Erythroblast (primary cell): ENCODE data around the gene EID2.

Source experiments
- DNase-seq, 2 experiments: peaks; one replicate each; lab custom pipeline; 2025; lab: John Stamatoyannopoulos, UW
- GATA1 ChIP-seq: IDR thresholded peaks from 2 replicates; pipeline ENCODE4 v1.6.1; 2011; ENCODE audit warnings: low read depth, mild to moderate bottlenecking, control low read depth, low read length, moderate library complexity
- POLR2A ChIP-seq: IDR thresholded peaks from 2 replicates; pipeline ENCODE4 v1.6.1; 2011; ENCODE audit warnings: mild to moderate bottlenecking, low read length

EID2 gene

GRCh38 chr19:39502640-39503417 lies 37.1 kb downstream of the EID2 start:
- DNase-seq, result peak; percentile 90 to 93
- TF ChIP-seq POLR2A, result no peak
- no peak for TF ChIP-seq GATA1

GRCh38 chr19:39501340-39501739 lies 38.6 kb downstream of the EID2 start:
- no peak for TF ChIP-seq POLR2A
- TF ChIP-seq GATA1, result no peak
- DNase-seq, result no peak

- DNase-seq, result no peak
- TF ChIP-seq GATA1, result no peak
Measured at GRCh38 chr19:39500543-39500942, 39.4 kb downstream of the EID2 start.

GRCh38 chr19:39499932-39500331 lies 40.0 kb downstream of the EID2 start:
- no peak for DNase-seq
- TF ChIP-seq GATA1, result no peak
- TF ChIP-seq POLR2A, result no peak

- TF ChIP-seq GATA1 (no peak), POLR2A (no peak)
- peak; percentile 22 to 42 for DNase-seq
Measured at GRCh38 chr19:39498798-39499642, 40.9 kb downstream of the EID2 start, which contains the start of gene DLL3. TSS of gene DLL3 (plus strand) at chr19:39498947. CDS start at chr19:39498975, 28 bp downstream.

DNA sequence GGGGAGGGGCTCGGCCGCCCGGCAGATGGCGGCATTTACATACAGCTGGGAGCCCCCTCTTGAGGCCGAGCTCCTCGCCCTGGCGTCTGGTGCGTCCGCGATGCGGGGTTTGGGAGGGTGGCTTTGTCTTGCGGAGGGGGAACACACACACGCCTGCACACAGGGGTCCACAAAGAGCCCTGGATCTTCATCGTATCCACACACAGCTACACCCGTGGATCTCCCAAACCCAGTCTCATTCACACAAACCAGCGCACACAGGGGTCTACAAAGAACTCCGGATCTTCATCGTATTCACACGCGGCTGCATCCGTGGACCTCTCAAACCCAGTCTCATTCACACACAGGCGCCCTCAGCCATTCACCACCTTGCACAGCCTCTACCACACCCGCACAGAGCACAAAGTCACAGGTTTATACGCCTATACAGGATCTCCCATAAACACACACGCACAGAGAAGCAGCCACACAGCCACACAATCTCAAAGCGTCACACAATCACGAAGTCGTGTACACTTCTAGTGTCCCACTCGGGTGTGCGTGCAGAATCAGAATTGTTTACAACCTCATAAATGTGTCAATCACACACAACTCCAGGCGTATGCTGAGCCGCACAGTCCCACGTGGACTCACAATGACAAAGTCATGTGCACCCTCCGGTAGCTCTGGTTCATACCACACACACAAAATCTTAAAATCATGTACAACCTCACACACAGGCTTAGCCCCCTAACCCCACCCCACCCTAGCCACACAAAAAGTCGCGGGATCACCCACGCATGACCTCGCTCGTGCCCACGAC lies 41.8 kb downstream of the EID2 start:
- TF ChIP-seq GATA1 (no peak), POLR2A (no peak)
- DNase-seq, result peak; percentile 26 to 38

DNA sequence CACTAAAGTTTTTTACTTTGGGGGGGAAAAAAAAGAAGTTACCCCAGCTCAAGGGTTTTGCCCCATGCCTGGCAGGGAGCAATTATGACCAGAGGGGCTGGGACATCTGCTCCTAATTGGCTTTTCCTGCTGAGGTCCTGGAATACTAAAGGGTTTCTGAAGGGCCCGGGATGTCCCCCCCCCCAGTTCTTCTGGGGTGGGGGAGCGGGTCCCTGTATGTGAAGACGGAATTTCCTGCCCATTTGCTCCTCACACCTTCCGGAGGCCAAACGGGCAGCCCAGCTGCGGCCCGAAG lies 42.3 kb downstream of the EID2 start:
- TF ChIP-seq GATA1 (no peak), POLR2A (no peak)

DNA sequence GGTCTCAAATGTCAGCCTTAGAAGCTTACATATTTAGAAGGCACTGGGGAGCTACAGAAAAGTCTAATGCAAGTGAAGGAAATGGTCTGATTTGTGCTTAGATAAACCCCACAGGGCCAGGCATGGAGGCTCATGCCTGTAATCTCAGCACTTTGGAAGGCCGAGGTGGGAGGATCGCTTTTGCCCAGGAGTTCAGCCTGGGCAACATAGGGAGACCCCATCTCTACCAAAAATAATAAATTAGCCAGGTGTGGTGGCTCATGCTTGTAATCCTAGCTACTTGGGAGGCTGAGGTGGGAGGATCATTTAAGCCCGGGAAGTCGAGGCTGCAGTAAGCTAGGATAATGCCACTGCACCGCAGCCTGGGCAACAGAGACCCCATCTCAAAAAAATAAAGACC lies 43.9 kb downstream of the EID2 start:
- DNase-seq, result no peak

More for the DNA sequence above, 42.3 kb downstream of the EID2 start:
- DNase-seq, result no peak

DNA sequence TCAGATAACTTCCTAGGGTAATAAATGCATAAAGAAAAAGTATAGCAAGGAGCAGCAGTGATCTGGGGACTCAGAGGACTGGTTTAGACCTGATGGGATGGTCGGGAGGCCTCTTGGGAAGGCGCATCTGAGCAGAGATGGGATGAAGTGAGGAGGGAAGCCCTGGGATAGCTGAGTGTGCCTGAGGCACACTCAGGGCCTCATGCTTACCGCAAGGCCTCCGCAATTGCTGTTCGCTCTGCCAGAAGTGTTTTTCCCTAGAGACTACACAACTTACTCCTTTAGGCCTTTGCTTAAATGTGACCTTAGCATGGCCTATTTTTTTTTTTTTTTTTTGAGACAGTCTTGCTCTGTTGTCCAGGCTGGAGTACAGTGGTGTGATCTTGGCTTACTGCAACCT lies 45.3 kb downstream of the EID2 start:
- no peak for TF ChIP-seq POLR2A
- no peak for TF ChIP-seq GATA1
- no peak for DNase-seq

More for the DNA sequence above, 43.9 kb downstream of the EID2 start:
- no peak for TF ChIP-seq GATA1
- TF ChIP-seq POLR2A, result no peak

DNA sequence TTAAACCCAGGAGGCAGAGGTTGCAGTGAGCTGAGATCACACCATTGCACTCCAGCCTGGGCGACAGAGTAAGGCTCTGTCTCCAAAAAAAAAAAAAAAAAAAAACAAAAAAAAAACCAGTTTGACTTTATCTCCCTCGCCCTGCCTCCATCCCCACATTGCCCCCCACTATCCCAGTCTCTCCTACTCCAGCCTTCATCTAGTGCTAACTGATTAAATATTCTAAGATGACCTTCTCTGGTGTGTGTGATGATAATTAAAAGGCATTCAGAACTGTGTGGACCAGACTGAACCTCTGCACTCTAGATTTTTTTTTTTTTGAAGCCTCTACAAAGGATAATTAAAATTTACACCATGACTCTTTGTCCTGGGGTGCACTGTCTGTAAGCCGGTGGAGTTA lies 47.2 kb downstream of the EID2 start:
- no peak for TF ChIP-seq POLR2A
- TF ChIP-seq GATA1, result no peak
- no peak for DNase-seq

GRCh38 chr19:39492225-39492624 lies 47.7 kb downstream of the EID2 start:
- DNase-seq, result no peak
- TF ChIP-seq GATA1 (no peak), POLR2A (no peak)

GRCh38 chr19:39489756-39490155 lies 50.2 kb downstream of the EID2 start:
- TF ChIP-seq POLR2A, result no peak
- TF ChIP-seq GATA1, result no peak
- no peak for DNase-seq
